ENCODE results near the gene LYAR.

Gene LYAR

GRCh38 chr4:4289941-4290850 is at the start of gene LYAR, which contains the start of gene ZBTB49:
TSS of gene LYAR (minus strand) at chr4:4290154. CDS start at chr4:4283742, 6,412 bp downstream.
TSS of gene ZBTB49 (plus strand) at chr4:4290251. CDS start at chr4:4299946, 9,695 bp downstream.
- DNase-seq: peak; percentile 97

DNA sequence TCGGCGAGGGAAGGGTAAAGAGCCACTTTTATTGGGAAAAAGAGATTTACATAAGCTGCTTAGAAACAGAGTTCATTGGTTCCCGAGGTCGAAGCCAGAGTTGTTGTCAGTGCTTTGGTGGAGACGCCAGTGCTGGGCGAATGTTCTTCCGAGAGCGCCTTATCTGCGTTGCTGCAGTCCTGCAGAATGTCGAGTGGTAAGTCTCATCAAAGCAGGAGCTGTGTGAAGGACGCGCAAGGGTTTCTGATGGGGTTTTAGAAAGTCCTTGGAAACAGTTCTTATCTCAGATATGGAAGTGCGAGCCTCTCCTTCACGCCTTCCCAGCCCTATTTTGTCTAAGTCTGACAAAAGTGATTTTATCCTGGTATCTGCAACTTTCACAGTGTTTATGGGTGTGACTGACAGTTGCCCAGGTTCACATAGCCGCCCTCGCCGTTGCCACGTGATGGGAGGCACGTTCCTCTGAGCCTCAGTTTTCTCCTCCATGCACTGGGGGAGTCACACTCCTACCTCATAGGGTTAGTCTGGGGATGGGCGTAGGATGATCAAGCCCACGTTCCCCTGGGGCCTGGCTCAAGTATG is 49.6 kb upstream of the LYAR start:
- no peak for DNase-seq

- no peak for DNase-seq
These were observed 48.5 kb upstream of the LYAR start for GRCh38 chr4:4338210-4339001.

- peak; percentile 81 for DNase-seq
These were observed 45.0 kb upstream of the LYAR start for GRCh38 chr4:4334798-4335520.

DNA sequence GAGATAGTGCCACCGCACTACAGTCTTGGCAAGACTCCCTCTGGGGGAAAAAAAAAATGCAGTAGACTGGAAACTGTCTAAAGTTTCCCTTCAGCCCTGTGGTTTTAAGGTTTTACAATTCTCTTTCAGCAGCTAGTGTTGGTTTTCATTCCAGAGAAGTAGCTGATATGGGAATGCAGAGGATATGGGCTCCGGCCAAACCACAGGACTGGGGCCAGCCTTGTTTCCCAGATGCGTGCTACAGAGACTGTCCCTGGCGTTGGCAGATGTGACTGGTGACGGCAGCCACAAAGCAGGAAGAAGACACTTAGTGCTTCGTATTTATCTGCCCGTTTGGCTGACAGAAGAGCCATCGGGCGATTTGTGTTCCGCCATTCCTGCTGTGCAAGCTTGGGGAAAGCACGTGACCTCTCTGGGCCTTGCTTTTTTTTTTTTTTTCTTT is 43.3 kb upstream of the LYAR start:
- no peak for DNase-seq

DNA sequence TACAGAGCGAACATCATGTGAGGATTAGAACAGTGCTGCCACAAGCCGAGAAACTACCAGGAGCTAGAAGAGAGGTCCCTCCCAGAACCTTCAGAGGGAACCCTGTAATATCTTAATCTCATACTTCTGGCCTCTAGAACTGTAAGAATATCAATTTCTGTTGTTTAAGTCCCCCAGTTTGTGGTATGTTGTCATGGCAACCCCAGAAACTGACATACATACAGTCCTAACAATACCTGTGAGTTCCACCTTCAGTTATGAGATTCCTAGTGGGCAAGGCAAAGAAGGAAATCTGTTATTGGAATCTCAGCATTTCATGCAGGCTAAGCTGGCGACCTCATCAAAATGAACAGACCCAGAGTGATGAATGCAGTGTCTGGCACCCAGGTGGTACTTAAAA is 42.6 kb upstream of the LYAR start:
- DNase-seq: no peak

- DNase-seq: no peak
These were observed 40.8 kb upstream of the LYAR start for GRCh38 chr4:4330794-4331193.

DNA sequence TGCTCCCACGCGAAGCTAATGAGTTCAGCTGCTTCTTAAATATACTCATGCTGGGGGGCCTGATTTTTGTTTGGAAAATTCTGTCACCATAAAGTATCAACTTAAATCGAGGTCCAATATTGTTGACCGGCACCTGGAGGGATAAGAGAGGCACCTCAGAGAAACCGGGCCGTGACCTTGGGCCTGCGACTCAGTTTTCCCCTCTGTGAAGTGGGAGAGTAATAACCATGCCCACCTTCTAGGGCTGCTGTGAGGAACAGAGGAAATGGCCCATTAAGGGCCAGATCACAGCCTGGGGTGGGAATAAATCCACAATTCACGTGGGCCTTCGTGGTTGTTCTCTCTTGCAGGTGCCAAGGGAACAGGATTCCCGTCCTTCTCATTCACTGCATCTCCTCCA is 39.5 kb upstream of the LYAR start:
- DNase-seq: no peak

- DNase-seq: no peak
These were observed 38.9 kb upstream of the LYAR start for GRCh38 chr4:4328840-4329239.

DNA sequence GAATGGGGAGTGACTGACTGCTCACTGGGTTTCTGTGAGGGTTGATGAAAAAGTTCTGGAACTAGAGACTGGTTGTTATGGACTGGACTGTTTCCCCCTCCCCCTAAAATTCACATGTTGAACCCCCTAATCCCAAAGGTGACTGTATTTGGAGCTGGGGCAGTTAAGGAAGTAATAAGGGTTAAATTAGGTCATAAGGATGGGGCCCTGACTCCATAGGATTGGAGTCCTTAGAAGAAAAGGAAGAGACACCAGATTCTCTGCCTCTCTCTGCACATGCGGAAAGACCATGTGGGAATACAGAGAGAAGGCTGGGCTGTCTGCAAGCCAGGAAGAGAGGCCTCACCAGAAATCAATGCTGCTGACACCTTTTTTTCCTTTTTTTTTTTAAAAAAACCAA is 38.3 kb upstream of the LYAR start:
- DNase-seq: no peak

DNA sequence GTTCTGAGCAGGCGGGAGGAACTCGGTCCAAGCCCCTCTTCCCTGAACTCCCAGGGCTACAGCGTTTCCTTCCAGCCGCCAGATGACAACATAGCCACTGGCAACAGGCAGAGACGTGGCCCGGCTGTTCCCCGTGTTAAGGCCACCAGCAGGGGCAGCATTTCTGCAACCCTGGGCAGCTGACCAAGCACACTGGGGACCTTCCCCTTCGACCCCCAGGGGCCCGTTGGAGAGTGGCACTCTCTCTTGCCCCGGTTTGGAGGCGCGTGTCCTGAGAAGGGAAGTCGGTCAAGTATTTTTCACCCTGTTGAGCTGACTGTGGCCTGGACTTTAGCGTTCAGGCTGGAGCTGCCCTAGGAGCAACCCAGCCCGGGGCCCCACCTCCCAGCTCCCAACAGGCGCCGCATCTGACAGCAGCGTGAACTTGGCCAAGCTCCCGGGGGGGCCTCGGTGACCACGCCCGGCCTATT is 37.7 kb upstream of the LYAR start:
- no peak for DNase-seq

DNA sequence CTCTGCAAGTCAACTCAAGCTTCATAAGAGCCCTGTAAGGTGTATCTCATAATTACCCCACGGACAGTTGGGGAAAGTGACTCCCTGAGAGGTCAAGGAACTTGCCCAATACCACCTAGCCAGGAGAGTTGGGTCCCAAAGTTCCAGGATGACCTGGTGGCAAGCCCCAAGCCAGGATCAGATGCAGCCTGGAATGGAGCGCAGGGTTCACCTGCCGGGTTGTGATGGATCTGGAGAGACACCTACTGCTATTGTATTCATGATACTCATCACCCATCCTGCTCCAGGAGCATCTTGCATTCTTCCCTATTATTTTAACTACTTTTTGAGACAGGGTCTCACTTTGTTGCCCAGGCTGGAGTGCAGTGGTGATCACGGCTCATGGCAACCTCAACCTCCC is 36.2 kb upstream of the LYAR start:
- no peak for DNase-seq

GRCh38 chr4:4325321-4325720 is 35.4 kb upstream of the LYAR start:
- no peak for DNase-seq

- DNase-seq: no peak
These were observed 34.0 kb upstream of the LYAR start for GRCh38 chr4:4323705-4324534.

- no peak for DNase-seq
These were observed 32.2 kb upstream of the LYAR start for GRCh38 chr4:4321951-4322688.

DNA sequence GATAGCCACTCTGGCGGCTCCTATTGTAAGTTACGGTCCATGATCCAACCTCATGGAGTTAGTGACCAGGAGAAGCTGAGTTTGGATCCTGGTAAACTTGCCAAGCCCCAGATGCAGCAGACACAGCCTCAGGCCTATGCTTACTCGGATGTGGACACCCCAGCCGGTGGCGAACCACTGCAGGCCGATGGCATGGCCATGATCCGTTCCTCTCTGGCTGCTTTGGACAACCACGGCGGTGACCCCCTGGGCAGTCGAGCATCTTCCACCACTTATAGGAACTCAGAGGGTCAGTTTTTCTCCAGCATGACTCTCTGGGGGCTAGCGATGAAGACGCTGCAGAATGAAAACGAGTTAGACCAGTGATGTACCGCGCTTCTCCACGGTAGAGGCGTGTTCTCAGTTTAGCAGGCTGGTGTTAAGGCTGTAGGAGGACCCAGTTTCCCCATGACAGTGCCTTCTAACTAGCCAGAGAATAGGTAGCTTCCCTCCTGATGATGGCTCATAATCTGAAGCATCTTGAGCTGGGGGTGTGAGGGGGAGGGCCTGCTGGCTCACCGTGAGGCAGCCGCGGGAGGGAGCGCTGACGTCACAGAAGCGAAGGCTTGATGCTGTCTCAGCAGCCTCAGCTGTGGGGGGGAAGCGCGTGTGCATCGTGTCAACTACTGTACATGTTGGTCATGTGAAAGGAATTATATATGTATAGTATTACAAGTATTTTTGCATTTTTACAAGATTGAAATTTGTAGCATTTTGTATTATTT is 31.2 kb upstream of the LYAR start:
- no peak for DNase-seq

DNA sequence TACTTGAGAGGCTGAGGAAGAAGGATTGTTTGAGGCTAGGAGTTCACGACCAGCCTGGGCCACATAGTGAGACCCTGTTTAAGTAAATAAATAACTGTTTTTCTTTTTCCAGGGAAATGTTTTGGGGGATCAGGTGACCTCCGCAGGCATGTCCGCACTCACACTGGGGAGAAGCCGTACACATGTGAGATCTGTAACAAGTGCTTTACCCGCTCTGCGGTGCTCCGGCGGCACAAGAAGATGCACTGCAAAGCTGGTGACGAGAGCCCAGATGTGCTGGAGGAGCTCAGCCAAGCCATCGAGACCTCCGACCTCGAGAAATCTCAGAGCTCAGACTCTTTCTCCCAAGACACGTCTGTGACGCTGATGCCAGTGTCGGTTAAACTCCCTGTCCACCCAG is 30.6 kb upstream of the LYAR start:
- no peak for DNase-seq

- DNase-seq: no peak
These were observed 27.7 kb upstream of the LYAR start for GRCh38 chr4:4317496-4318232.

GRCh38 chr4:4316150-4316495 is 26.2 kb upstream of the LYAR start:
- no peak for DNase-seq
